ENCODE measurements around the gene SHISAL2A.
A peak's percentile ranks its signal among the peaks of the same experiment; 100 is the strongest.

SHISAL2A gene

DNA sequence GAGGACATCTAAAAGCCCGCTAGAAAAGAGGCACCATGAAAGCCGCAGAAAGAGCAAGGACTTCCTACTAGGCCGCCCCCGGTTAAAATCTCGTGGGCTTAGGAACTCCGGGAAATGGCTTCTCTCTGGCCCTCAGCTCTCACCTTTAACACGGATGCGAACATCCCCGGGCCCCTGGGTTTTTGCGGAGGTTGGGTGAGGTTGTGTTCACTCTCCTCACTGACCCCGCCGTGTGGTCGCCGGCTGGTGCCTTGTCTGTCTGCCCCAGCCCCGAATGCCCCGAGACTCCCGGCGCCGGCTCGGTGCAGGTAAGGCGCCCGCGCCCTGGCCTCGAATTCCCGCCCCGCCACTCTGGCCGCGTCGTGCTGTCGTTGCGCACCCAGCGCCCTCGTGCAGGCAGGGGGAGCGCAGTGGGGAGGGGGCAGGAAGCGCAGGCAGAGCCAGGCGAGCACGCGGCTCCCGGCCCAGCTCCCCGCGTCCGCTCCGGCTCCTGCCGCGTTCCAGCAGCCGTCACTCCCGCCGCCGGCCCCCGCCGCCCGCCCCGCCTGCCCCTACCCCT lies at the start of gene SHISAL2A:
Gene SHISAL2A, plus strand, starts transcription at position 437 of the 559 bp plus-strand sequence. CDS start 326 bp downstream, outside the sequence.
- DNase-seq (ENCODE audit: low read depth in 1 of 2, low spot score in 1 of 2) = peak; percentile 40 to 49

DNA sequence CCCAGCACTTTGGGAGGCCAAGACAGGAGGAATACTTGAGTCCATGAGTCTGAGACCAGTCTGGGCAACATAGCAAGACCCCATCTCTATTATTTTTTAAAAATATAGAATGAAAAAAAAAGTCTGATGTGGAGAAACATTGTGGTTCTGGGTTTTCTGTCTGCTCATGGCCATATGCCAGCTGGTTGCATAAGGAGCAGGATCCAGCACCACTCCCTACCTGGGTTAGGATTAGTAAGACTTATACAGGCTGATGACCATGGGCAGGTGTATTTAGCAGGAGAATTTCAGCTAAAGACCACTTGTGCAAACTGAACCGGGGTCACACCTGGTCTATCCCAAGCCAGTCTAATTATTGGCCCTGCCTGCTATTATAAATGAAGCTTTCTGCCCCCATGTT lies 47.5 kb upstream of the SHISAL2A start:
- no peak for DNase-seq (ENCODE audit: low read depth in 1 of 2, low spot score in 1 of 2)

DNA sequence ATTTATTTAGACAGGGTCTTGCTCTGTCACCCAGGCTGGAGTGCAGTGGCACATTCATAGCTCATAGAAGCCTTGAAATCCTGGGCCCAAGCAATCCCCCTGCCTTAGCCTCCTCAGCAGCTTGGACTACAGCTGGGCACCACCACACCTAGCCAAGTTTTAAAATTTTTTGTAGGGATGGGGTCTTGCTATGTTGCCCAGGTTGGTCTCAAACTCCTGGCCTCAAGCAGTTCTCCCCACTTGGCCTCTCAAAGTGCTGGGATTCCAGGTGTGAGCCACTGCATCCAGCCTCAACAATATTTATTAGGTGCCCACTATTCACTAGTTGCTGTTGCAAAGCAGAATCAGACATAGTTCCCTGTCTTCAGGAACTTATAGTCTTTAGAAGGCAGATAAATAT lies 44.9 kb upstream of the SHISAL2A start:
- DNase-seq (ENCODE audit: low read depth in 1 of 2, low spot score in 1 of 2) = no peak

DNA sequence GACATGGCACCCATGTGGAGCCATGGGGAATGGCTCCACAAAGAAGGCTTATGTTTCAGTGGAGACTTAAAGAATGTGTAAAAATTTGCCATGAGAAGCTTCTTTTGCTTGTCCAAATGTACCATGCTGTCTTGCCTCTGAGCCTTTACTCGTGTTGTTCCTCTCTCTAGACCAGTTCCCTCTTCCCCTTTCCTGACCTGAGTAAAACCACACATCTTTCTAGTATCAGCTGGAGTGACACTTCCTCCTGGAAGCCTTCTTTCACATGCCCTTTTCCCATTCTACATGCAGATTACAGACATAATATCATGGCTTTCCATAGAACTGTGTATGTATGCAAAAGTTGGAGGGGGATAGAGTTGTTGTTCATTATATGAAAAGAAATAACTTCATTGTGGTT lies 44.4 kb upstream of the SHISAL2A start:
- DNase-seq (ENCODE audit: low read depth in 1 of 2, low spot score in 1 of 2) = no peak

DNA sequence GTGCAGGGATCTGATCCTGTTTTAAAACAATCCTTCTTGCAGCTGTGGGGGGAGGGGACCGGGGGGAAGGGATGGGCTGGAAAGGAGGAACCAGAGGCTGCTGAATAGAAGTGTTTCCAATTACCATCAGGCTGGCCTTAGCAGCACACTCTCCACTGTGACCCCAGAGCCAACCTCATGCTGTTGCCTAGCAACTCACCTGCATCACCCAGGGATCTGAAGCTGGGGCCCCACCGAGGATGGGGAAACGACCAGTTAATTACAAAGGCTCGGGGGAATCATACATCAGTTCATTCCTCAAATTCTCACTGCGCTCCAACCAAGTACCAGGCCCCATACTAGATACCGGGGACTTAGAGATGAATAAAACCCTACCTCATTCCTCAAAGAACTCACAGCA lies 42.7 kb upstream of the SHISAL2A start:
- DNase-seq (ENCODE audit: low read depth in 1 of 2, low spot score in 1 of 2) = no peak

DNA sequence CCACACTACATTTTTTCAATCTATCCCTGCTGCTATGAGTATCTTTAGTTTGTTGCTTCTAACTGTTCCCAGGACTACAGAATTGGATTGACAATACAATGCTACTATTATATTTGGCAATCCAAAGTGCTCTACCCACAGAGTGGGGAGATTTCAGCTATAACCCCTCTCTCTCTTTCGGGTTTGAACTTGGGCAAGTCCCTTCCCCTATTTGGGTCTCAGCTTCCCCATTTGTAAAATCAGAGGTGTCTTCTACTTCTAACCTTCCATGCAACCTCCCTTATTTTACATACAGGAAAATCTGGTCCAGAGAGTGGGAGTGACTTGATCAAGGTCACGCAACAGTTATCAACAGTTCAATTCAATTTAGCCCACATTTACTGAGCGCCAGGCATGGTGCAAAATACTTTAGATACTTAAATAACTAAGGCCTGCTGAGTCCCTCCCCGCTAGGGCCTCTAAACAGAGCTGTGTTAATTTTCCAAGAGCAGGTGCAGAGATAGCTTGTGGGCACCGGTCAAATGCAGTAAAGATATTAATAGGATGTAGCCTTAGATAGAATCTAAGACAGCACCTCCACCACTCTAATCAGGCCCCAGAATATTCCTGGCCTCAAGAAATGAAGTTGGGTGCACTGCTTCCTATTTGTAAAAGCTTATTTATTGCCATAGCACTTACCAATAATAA lies 40.2 kb upstream of the SHISAL2A start:
- DNase-seq (ENCODE audit: low read depth in 1 of 2, low spot score in 1 of 2) = no peak

DNA sequence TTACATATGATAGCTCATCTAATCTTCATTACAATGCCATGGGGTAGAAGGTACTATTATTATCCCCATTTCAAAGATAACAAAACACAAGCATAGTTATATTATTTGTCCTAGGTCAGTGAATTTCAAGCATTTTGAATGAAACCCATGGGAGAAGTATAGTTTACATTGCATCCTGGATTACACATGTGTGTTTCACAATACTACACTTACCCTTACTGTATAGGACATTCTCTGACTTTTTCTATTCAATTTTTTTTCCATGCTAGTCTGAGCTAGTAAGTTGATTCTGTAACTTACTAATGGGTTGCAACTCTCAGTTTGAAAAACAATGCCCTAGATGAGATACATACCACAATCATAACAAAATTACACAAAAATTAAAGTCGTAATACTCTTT lies 39.5 kb upstream of the SHISAL2A start:
- no peak for DNase-seq (ENCODE audit: low read depth in 1 of 2, low spot score in 1 of 2)

DNA sequence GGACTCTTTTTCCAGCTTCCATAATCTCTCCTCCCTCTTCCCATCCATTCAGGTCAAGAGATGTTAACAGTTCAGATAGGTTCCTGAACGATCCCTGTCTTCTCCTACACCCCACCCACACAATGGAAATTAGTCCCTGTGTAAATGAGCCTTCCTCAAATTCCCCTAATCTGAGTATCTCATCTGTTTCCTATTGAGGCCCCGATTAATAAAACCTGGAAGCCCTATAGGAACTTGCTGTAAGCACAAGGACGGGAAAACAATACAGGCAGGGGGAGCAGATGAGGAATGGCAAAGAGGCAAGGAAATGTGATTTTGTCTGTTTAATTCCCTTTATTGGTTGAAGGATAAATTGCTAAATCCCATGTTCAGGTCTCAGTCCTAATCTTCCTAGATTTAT lies 37.9 kb upstream of the SHISAL2A start:
- DNase-seq (ENCODE audit: low read depth in 1 of 2, low spot score in 1 of 2) = no peak

DNA sequence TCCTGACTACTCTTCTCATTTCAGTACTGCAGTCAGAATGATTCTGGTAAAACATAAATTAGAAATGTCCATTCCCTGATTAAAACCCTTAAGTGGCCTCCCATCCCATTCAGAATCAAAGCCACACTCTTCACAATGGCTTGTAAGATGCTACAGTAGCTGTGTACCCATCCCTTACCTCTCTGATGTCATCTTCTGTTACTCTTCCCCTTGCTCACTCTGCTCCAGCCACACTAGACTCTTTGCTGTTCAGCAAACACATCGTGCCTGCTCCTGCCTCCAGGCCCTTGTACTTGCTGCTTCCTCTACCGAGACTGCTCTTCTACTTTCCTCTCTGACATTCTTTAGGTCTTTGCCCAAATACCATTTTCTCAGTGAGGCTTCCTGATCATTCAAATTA lies 35.1 kb upstream of the SHISAL2A start:
- no peak for DNase-seq (ENCODE audit: low read depth in 1 of 2, low spot score in 1 of 2)

DNA sequence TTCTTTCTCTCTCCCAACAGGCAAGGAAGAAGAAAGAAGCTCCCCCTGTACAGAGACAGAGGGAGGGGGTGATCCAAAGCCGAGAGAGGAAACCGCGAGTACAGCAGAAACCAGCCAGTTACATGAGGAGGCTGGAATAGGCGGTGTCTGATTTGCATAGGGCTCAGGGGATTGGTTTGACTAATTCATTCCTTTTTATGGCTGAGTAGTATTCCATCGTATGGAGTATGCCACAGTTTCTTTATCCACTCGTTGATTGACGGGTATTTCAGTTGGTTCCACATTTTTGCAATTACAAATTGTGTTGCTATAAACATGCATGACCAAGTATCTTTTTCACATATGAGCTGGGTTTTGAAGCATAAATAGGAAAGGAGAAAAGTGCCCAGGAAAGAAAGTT lies 34.2 kb upstream of the SHISAL2A start:
- DNase-seq (ENCODE audit: low read depth in 1 of 2, low spot score in 1 of 2) = no peak

DNA sequence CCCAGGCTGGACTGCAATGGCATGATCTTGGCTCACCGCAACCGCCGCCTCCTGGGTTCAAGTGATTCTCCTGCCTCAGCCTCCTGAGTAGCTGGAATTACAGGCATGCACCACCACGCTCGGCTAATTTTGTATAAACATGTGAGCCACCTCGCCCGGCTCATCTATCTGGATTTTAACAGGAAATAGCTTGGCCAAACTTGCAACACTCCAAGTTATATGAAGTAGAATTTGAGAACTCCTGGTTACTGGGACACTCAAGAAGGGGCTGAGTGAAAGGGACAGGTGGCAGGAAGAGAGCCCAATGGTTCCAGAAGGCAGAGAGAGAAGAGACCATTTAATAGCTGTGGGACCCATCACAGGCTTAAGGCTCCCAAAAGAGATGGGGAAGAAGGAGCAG lies 33.7 kb upstream of the SHISAL2A start:
- DNase-seq (ENCODE audit: low read depth in 1 of 2, low spot score in 1 of 2) = no peak

DNA sequence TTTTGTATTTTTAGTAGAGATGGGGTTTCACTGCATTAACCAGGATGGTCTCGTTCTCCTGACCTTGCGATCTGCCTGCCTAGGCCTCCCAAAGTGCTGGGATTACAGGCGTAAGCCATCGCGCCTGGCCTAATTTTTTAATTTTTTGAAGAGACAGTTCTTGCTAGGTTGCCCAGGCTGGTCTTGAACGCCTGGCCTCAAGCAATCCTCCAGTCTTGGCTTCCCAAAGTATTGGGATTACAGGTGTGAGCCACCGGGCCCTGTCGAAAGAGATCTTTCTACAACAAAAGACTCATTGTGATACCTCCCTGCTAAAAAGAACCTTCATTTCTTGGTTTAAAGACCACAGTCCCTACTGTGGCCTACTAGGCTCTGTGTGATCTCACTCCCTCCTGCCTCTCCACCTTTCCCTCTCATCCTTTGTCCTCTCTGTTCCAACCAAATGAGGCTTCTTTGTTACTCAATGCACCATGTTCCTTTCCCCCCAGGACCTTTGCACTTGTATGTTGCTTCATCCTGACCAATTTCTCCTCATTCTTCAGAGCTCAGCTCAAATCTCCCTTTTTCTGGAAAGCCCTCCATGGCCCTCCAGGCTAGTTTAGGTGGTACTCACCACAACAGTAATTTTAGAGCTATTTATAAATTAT lies 32.3 kb upstream of the SHISAL2A start:
- DNase-seq (ENCODE audit: low read depth in 1 of 2, low spot score in 1 of 2) = no peak

DNA sequence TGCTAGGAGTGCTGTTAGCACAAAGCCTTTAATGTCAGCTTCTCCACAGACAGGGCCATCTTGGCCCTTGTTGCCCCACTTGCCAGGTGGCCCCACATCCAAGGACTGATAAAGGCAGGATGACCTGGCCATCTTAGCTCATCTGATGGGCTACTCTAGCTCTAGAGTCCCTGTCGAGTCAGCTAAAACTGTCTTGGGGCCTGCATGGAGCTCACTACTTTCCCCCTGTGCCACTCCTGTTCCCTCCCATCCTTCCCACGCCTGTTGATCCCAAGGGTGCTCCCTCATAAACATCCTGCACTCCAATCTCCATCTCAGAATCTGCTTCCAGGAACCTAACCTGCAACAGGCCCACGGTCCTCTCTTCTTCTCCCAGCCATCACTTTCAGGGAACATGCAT lies 31.4 kb upstream of the SHISAL2A start:
- no peak for DNase-seq (ENCODE audit: low read depth in 1 of 2, low spot score in 1 of 2)

DNA sequence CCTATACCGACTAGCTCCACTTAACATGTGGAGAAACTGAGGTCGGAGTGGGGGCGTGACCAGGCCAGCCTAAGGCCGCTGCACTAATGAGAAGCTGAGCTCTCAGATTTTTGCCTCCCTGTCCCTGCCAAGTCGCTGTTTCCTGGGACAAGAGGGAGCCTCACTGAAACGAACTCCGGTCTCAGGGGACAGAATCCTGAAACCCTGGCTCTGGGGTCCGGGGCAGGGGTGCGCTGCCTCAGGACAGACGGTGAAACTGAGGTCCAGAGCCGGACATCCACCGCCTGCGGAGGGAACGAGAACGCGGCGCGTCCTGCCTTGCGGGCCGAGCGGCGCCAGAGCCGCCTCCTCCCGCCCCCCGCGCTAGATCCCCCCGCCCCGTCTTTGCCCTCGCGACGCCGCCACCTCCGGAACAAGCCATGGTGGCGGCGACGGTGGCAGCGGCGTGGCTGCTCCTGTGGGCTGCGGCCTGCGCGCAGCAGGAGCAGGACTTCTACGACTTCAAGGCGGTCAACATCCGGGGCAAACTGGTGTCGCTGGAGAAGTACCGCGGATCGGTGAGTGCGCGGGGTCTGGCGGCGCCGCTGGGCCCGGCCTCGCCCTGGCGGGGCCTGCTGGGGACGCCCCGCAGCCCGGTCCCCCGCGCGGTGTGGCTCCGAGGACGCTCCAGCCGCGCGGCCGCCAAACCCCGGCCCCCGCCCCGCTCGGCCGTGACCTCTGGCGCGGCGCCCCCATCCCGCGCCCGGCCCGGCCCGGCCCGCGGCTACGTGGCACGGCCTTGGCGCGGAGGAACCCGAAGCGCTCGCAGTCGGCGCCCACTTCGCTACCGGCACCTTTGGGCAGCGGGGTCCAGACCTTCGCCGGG lies 30.7 kb upstream of the SHISAL2A start, which contains the start of gene GPX7:
Gene GPX7, plus strand, starts transcription at position 381 of the 865 bp plus-strand sequence. Its CDS starts 39 bp downstream, at position 420.
- DNase-seq (ENCODE audit: low read depth in 1 of 2, low spot score in 1 of 2) = peak; percentile 13 to 45

DNA sequence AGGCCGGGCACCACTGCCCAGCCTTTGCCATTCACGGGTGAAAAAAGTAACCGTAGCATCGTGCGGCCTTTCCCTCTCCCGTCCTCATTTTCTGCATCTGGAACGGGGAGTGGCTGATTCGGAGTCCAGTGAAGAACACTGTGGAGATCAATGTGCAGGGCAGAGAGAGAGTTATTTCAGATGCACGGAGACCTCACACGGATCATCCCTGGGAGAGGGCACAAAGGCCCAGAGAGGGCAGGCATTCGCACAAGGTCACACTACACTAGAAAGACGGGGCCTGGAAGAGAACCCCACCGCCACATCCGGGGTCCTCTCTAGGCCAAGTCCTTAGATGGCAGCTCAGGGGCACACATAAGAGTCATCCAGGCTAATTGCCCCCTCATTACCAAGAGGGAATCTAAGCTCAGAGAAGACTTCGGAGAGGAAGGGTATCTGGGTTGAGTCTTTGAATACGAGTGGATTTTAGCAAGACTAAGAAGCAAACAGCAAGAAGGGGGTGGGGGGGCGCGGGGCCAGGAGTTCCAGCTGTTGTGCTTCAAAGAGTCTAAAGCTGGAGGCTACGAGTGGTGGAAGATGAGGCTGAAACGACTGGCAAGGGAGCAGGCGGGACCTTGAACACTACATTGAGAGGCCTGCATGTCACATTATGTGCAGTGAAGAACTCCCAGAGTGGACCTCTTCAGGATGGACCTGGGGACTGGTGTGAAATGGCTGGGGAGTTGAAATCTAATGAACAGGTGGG lies 29.9 kb upstream of the SHISAL2A start:
- no peak for DNase-seq (ENCODE audit: low read depth in 1 of 2, low spot score in 1 of 2)

DNA sequence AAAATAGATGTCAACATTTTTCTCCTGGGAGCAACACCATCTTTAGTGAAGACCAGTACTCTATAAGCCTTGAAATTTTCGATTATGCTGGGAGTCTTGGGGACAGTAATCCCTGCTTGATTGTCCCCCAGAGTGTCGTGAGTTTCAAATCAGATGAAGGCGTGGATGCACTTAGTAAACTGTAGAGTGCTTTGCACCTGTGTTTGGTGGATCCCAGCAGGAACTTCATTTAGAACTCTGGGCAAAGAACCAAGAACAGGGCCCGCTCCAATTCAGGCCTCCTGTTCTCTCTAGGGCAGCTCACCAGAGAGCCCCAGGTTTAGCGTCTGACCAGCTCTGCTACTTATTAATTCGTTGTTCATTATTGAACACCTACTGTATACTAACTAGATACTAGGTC lies 29.3 kb upstream of the SHISAL2A start:
- no peak for DNase-seq (ENCODE audit: low read depth in 1 of 2, low spot score in 1 of 2)

DNA sequence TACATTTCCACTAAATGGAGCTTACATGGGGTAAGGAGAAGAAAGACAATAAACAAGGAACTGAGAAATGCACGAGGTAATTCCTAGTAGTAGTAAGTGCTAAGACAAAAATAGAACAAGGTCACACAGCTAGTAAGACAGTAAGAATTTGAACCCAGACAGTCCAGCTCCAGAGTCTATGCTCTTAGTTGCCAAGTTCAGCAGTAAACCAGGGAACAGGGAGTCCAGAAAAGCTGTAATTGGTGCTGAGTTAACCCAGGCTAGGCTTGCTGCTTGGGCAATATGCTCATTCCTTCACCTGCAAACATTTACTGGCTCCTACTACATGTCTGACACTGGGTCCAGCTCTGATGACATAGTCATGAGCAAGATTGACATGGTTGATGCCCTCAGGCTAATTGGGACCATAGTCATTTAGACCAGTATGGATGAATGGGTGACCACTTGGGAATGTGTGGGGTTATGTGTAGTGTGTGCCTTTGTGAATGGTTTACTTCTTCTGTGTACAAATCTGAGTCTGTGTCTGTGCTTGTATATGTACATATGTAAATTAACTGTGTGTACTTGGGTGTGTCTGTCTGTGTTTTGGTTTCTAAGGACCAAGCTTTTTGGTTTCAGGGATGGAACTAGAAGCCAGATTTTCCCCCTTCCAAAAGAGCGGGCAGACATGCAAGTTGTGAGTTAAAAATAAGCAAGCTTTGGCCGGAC lies 28.8 kb upstream of the SHISAL2A start:
- DNase-seq (ENCODE audit: low read depth in 1 of 2, low spot score in 1 of 2) = no peak

DNA sequence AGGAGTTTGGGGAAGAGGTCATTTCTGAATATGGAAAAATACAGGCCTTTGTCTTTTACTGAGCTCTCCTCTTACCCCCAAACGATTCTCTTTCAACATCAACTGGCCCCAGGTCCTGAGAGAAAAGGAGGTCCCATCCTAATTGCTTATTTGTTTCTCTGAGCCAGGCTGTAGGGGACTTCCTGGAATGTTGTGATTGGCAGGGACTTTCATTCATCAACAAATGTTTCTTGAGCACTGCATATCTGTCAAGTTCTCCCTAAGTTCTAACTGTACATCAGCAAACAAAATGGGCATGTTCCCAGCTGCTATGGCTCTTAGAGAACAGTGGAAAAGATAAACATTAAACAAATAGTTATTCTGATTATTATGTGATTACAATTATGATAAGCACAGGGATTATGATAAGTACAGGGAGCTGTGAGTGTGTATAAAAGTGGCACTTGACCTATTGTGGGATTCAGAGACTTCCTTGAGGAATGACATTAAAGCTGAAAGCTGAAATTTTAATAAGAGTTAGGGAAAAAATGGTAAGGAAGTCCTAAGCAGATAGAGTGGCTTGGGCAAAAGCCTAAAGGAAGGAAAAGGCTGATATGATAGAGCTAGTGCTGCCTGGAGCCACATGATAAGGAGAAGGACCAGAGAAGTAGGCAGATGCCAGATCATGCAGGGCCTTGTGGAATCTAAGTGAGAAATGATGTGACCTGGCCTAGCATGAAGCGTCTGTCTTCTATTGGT lies 19.2 kb upstream of the SHISAL2A start:
- no peak for DNase-seq (ENCODE audit: low read depth in 1 of 2, low spot score in 1 of 2)

DNA sequence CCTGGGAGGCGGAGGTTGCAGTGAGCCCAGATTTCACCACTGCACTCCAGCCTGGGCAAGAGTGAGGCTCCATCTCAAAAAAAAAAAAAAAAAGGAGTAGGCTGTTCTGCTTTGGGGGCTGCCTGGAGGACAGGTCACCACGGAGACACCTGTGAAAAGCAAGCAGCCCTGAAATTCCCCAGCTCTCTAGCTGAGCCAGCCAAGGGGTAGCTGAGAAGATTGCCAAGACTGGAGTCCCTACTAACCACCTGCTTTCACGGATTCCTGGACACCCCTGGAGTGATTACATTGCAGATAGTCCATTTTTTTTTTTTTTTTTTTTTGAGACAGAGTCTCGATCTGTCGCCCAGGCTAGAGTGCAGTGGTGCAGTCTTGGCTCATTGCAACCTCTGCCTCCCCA lies 18.3 kb upstream of the SHISAL2A start:
- no peak for DNase-seq (ENCODE audit: low read depth in 1 of 2, low spot score in 1 of 2)

Measured in stimulated activated CD4-positive, alpha-beta T cell treated with anti-CD3 and anti-CD28 coated beads, Interleukin-15, amount 100 ng/mL, for 1 hour (primary cell).